ENCODE results near the gene ARID1B. TPM values are rescaled to one million over a fixed set of nuclear protein-coding genes. Genes with fewer than 3 reads are reported as not detected.

Gene ARID1B
- total RNA-seq, 1 experiment from 2014 or later, result 58.8 TPM

DNA sequence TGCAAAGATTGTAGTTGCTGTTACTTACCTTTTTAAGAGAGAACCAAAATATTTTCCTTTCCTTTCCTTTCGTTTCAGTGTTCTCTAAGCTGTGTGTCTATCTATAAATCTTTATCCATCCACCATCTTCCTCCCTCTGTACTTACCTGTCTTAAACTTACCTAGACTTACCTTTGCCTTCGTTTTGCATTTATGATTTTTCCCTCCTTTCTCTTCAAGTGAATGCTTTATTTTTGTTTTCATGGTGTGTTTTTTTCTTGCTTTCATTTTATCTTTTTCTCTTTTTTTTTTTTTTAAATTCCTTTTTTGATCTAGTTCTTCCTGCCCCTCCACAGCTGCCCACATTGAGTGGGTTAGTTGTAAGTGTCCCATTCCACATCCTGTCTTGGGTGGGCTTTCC lies 26.2 kb downstream of the ARID1B start:
- intact Hi-C loops (cut with micrococcal nuclease; ENCODE audit: unreplicated experiment), result no loop called here
- Histone ChIP-seq H3K4me1 (no peaks in the 10 kb centered on the region), H3K4me3 (ENCODE audit: low read depth, low read length) (no peak overlapping the region), H3K9me3 (no peaks in the 10 kb centered on the region), H3K36me3 (ENCODE audit: control insufficient read depth, insufficient read depth, low read length) (no peaks in the 10 kb centered on the region), H3K27me3 (replicated peaks; ENCODE audit: control insufficient read depth, insufficient read depth, low read length) (no peaks in the 10 kb centered on the region)
- no peaks in the 10 kb centered on the region for H3K36me3 Mint-ChIP-seq (ENCODE audit: insufficient read depth, unreplicated experiment)
- H3K9me3 Mint-ChIP-seq (ENCODE audit: unreplicated experiment), result no peaks in the 10 kb centered on the region
- H3K27ac Mint-ChIP-seq (ENCODE audit: unreplicated experiment), result no peak overlapping the region
- TF ChIP-seq, protein P1, sequence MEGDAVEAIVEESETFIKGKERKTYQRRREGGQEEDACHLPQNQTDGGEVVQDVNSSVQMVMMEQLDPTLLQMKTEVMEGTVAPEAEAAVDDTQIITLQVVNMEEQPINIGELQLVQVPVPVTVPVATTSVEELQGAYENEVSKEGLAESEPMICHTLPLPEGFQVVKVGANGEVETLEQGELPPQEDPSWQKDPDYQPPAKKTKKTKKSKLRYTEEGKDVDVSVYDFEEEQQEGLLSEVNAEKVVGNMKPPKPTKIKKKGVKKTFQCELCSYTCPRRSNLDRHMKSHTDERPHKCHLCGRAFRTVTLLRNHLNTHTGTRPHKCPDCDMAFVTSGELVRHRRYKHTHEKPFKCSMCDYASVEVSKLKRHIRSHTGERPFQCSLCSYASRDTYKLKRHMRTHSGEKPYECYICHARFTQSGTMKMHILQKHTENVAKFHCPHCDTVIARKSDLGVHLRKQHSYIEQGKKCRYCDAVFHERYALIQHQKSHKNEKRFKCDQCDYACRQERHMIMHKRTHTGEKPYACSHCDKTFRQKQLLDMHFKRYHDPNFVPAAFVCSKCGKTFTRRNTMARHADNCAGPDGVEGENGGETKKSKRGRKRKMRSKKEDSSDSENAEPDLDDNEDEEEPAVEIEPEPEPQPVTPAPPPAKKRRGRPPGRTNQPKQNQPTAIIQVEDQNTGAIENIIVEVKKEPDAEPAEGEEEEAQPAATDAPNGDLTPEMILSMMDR (IDR thresholded peaks at IDR 0.05; ENCODE audit: insufficient read depth in 1 of 2, low read depth in 1 of 2, low read length in 1 of 2, severe bottlenecking in 1 of 2, unreplicated experiment in 1 of 2), result no peak
- no peaks in the 10 kb centered on the region for H3K27me3 Mint-ChIP-seq (ENCODE audit: insufficient read depth, unreplicated experiment)
- ChIA-PET POLR2A (no interaction called here), CTCF (no interaction called here)
- no peak for DNase-seq
- H3K4me3 Mint-ChIP-seq (ENCODE audit: unreplicated experiment), result no peak overlapping the region
- BruUV-seq (replicated peaks), result no TSS peak
- H3K4me1 Mint-ChIP-seq (ENCODE audit: low read depth, unreplicated experiment), result no peaks in the 10 kb centered on the region

- Histone ChIP-seq H3K4me1 (no peaks in the 10 kb centered on the region), H3K9me3 (no peaks in the 10 kb centered on the region), H3K27me3 (replicated peaks; ENCODE audit: control insufficient read depth, insufficient read depth, low read length) (no peaks in the 10 kb centered on the region), H3K4me3 (ENCODE audit: low read depth, low read length) (no peak overlapping the region), H3K36me3 (ENCODE audit: control insufficient read depth, insufficient read depth, low read length) (no peaks in the 10 kb centered on the region)
- Mint-ChIP-seq H3K9me3 (ENCODE audit: unreplicated experiment) (no peaks in the 10 kb centered on the region), H3K27me3 (ENCODE audit: insufficient read depth, unreplicated experiment) (no peaks in the 10 kb centered on the region), H3K4me1 (ENCODE audit: low read depth, unreplicated experiment) (no peaks in the 10 kb centered on the region), H3K4me3 (ENCODE audit: unreplicated experiment) (no peak overlapping the region), H3K27ac (ENCODE audit: unreplicated experiment) (no peak overlapping the region), H3K36me3 (ENCODE audit: insufficient read depth, unreplicated experiment) (no peaks in the 10 kb centered on the region)
- CTCF ChIA-PET, result no interaction called here
- DNase-seq, result no peak
- TF ChIP-seq, protein P1 (IDR thresholded peaks at IDR 0.05; ENCODE audit: insufficient read depth in 1 of 2, low read depth in 1 of 2, low read length in 1 of 2, severe bottlenecking in 1 of 2, unreplicated experiment in 1 of 2), result no peak
- no TSS peak for BruUV-seq (replicated peaks)
- intact Hi-C loops (cut with micrococcal nuclease; ENCODE audit: unreplicated experiment), result no loop called here
- POLR2A ChIA-PET, result no interaction called here
These were observed 27.2 kb downstream of the ARID1B start for GRCh38 chr6:156804402-156804801.

GRCh38 chr6:156806155-156806554 lies 29.0 kb downstream of the ARID1B start:
- BruUV-seq (replicated peaks), result no TSS peak
- H3K36me3 Mint-ChIP-seq (ENCODE audit: insufficient read depth, unreplicated experiment), result no peaks in the 10 kb centered on the region
- no peak for DNase-seq
- Histone ChIP-seq H3K27me3 (replicated peaks; ENCODE audit: control insufficient read depth, insufficient read depth, low read length) (no peaks in the 10 kb centered on the region), H3K4me1 (no peaks in the 10 kb centered on the region), H3K9me3 (no peaks in the 10 kb centered on the region), H3K4me3 (ENCODE audit: low read depth, low read length) (no peak overlapping the region), H3K36me3 (ENCODE audit: control insufficient read depth, insufficient read depth, low read length) (no peaks in the 10 kb centered on the region)
- ChIA-PET POLR2A (no interaction called here), CTCF (no interaction called here)
- H3K27ac Mint-ChIP-seq (ENCODE audit: unreplicated experiment), result no peak overlapping the region
- no peaks in the 10 kb centered on the region for H3K4me1 Mint-ChIP-seq (ENCODE audit: low read depth, unreplicated experiment)
- no peaks in the 10 kb centered on the region for H3K9me3 Mint-ChIP-seq (ENCODE audit: unreplicated experiment)
- TF ChIP-seq, protein P1 (IDR thresholded peaks at IDR 0.05; ENCODE audit: insufficient read depth in 1 of 2, low read depth in 1 of 2, low read length in 1 of 2, severe bottlenecking in 1 of 2, unreplicated experiment in 1 of 2), result no peak
- no peaks in the 10 kb centered on the region for H3K27me3 Mint-ChIP-seq (ENCODE audit: insufficient read depth, unreplicated experiment)
- H3K4me3 Mint-ChIP-seq (ENCODE audit: unreplicated experiment), result no peak overlapping the region
- intact Hi-C loops (cut with micrococcal nuclease; ENCODE audit: unreplicated experiment), result no loop called here

All from Caco-2 (cell line).